HG02981 (cell line): ENCODE data around the gene TLE2.
"Not testable (repeated sequence)": the region's sequence is repeated elsewhere in the genome, so short reads cannot be mapped to it uniquely, and the experiment has no call there.

Experiments used
- ATAC-seq: cut with Tn5 transposase; IDR thresholded peaks from one replicate; pipeline ENCODE4 v1.9.1; 2021; ENCODE audit warnings: mild to moderate bottlenecking, moderate library complexity; ENCODE audit not compliant: unreplicated experiment

The TLE2 gene

GRCh38 chr19:3038214-3038613 is 9.1 kb upstream of the TLE2 start:
- no peak for ATAC-seq

- ATAC-seq: not testable (repeated sequence)
These were observed 8.0 kb upstream of the TLE2 start for GRCh38 chr19:3036977-3037544.

- peak; percentile 44 for ATAC-seq
These were observed 7.3 kb upstream of the TLE2 start for GRCh38 chr19:3036119-3036976.

- peak; percentile 92 for ATAC-seq
These were observed 6.5 kb upstream of the TLE2 start for GRCh38 chr19:3035542-3036118.

- ATAC-seq: no peak
These were observed 5.8 kb upstream of the TLE2 start for GRCh38 chr19:3034656-3035541.

DNA sequence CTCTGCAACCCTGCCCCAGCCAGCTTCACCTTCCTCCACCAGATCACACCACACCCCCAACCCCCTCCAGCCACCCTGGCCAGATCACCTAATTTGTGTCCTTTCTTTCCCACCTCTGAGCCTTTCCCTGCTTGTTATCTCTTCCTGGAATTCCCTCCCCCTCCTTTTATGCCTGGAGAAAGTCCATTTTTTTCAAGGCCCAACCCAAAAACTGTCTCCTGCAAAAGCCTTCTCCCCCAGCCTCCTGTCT is 5.3 kb upstream of the TLE2 start:
- no peak for ATAC-seq

- ATAC-seq: no peak
These were observed 4.7 kb upstream of the TLE2 start for GRCh38 chr19:3033595-3034405.

DNA sequence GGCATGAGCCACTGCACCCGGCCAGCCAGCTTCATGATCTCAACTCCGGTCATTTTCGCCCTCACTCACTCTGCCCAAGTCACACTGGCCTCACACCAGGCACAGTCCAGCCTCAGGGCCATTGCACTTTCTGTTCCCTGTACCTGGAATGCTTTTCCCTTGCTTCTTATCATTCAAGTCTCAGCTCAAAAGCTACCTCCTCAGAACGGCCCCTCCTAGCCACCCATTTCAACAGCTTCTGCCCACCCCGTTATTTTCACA is 2.5 kb upstream of the TLE2 start:
- ATAC-seq: no peak

- ATAC-seq: no peak
These were observed 595 bp downstream of the TLE2 start for GRCh38 chr19:3028305-3029064.

GRCh38 chr19:3027981-3028304 is 1.1 kb downstream of the TLE2 start:
- no peak for ATAC-seq

DNA sequence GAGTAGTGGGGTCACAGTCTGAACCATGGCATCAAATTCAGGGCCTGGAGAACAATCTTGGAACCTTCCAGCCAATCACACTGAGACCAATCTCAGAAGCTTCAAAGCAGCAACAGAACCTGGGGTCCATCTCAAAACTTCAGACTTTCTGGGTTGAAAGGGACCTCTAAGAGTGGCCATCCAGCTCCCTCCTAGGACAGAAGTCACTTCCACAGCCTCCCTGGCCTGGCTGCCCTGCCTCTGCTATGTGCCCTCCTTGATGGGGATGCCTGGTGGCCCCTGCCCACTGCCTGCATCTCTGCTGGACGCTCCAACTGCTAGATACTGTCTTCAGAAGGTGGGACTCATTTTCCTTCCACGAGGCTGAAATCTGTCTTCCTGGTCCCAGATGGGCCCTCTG is 1.8 kb downstream of the TLE2 start:
- ATAC-seq: no peak

- no peak for ATAC-seq
These were observed 2.3 kb downstream of the TLE2 start for GRCh38 chr19:3026768-3027167.

GRCh38 chr19:3025549-3025886 is 3.6 kb downstream of the TLE2 start:
- ATAC-seq: no peak

- no peak for ATAC-seq
These were observed 4.1 kb downstream of the TLE2 start for GRCh38 chr19:3024870-3025548.

DNA sequence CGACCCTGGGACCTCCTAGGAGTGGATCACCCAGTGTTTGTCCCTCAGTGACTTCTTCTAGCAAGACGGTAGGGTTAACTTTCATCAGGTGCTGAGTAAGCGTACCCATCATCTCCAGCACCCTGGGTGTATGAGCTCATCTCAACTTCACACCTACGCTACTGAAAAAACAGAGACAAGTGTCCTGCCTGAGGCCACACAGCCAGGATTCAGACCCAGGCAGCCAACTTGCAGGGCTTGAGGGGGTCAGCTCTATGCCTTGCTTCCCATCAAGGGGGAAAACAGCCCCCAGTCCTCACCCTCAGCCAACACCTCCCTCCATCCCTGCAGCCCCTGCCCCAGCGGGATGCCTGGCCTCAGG is 4.6 kb downstream of the TLE2 start:
- no peak for ATAC-seq

DNA sequence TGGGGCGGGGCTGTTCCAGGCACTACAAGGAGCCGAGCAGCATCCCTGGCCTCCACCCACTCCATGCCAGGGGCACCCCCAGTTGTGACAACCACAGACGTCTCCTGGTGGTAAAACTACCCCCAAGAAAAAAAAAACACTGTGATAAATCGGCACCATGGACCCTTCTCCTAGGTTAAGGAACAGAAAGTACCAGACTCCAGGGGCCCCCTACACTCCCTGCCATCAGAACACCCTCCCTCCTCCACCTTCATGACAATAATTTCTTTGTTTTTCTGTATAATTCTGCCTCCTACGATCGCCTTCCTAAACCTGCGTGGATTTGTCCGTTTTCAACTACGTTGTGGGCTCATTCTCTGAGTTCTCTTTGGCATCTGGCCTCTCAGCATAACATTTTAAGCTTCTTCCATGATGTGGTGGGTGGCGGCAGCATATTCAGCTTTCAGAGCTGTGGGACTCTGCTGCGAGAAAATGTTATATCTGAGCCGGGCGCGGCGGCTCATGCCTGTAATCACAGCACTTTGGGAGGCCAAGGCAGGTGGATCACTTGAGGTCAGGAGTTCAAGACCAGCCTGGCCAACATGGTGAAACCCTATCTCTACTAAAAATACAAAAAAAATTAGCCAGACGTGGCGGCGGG is 8.6 kb downstream of the TLE2 start:
- ATAC-seq: no peak

DNA sequence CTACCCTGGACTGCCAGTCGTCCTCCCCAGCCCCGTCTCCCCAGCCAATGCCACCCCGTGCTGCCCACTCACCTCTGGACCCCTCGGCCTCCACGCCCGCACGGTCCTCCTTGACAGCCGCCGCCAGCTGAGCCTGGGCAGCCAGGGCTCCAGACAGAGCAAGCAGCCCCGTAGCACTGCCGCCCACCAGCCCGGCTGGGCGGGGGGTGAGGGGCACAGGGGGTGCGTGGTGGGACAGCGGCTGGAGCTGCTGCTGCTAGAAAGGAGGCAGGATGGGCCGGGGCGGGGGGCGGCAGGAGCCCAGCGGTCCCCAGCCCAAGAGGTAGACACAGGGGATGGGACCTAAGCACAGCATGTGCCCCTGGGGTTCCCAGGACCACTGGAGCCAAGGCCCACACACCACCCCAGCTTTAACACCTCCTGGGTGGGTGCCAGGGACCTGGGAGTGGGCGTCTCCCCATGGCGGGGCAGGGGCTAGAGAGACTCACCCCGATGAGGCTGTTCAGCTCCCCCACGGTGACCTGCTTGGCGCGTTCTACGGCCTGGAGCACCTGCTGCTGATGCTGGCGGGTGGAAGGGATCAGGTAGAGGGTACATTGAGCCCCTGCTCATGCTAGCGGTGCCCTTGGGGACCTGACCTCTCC is 9.7 kb downstream of the TLE2 start:
- ATAC-seq: no peak

GRCh38 chr19:3017923-3018322 is 11.2 kb downstream of the TLE2 start:
- ATAC-seq: no peak
